Activated naive CD8-positive, alpha-beta T cell treated with anti-CD3 and anti-CD28 coated beads, Interleukin-2, amount 10 ng/mL, durations not matched to agents 7 days and 5 days (primary cell): ENCODE results near the gene LLGL2. TPM values are rescaled to one million over a fixed set of nuclear protein-coding genes. Genes with fewer than 3 reads are reported as not detected.
"Not testable (repeated sequence)": the region's sequence is repeated elsewhere in the genome, so short reads cannot be mapped to it uniquely, and the experiment has no call there.

Experiments used
- ATAC-seq: fragments of 150-1000 bp; cut with Tn5 transposase; one replicate; pipeline ENCODE4 v1.10.0; 2021; ENCODE audit warnings: low read depth, moderate library complexity
- POLR2A ChIA-PET: fragments of 350-600 bp; sonication (Branson Sonifier 250); formaldehyde crosslinking; loops from one replicate; lab custom pipeline; 2021; ENCODE audit warnings: antibody characterized with exemption; lab: Charles Lee
- DNase-seq: peaks from one replicate; pipeline ENCODE4 v3.0.0; 2021
- H3K27ac Mint-ChIP-seq: one replicate; pipeline ENCODE4 v1.8.0; 2022; ENCODE audit warnings: mild to moderate bottlenecking, mixed read lengths
- H3K27me3 Mint-ChIP-seq: one replicate; pipeline ENCODE4 v1.8.0; 2022; ENCODE audit warnings: mild to moderate bottlenecking, moderate library complexity, mixed read lengths
- H3K36me3 Mint-ChIP-seq: one replicate; pipeline ENCODE4 v1.8.0; 2021; ENCODE audit warnings: mild to moderate bottlenecking, mixed read lengths
- H3K4me1 Mint-ChIP-seq: one replicate; pipeline ENCODE4 v1.8.0; 2021; ENCODE audit warnings: mixed read lengths
- H3K4me3 Mint-ChIP-seq: one replicate; pipeline ENCODE4 v1.8.0; 2022; ENCODE audit warnings: mild to moderate bottlenecking, moderate library complexity, mixed read lengths
- H3K9me3 Mint-ChIP-seq: one replicate; pipeline ENCODE4 v1.8.0; 2021; ENCODE audit warnings: mixed read lengths
- total RNA-seq, 2 experiments: library from RNA; stranded (reverse); gene quantifications; one replicate each; pipeline ENCODE4 v1.2.3, GENCODE V29; 2021

LLGL2 gene, protein sequence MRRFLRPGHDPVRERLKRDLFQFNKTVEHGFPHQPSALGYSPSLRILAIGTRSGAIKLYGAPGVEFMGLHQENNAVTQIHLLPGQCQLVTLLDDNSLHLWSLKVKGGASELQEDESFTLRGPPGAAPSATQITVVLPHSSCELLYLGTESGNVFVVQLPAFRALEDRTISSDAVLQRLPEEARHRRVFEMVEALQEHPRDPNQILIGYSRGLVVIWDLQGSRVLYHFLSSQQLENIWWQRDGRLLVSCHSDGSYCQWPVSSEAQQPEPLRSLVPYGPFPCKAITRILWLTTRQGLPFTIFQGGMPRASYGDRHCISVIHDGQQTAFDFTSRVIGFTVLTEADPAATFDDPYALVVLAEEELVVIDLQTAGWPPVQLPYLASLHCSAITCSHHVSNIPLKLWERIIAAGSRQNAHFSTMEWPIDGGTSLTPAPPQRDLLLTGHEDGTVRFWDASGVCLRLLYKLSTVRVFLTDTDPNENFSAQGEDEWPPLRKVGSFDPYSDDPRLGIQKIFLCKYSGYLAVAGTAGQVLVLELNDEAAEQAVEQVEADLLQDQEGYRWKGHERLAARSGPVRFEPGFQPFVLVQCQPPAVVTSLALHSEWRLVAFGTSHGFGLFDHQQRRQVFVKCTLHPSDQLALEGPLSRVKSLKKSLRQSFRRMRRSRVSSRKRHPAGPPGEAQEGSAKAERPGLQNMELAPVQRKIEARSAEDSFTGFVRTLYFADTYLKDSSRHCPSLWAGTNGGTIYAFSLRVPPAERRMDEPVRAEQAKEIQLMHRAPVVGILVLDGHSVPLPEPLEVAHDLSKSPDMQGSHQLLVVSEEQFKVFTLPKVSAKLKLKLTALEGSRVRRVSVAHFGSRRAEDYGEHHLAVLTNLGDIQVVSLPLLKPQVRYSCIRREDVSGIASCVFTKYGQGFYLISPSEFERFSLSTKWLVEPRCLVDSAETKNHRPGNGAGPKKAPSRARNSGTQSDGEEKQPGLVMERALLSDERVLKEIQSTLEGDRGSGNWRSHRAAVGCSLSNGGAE
- total RNA-seq, result 10 to 100 TPM; 36.9 to 37.2 TPM

DNA sequence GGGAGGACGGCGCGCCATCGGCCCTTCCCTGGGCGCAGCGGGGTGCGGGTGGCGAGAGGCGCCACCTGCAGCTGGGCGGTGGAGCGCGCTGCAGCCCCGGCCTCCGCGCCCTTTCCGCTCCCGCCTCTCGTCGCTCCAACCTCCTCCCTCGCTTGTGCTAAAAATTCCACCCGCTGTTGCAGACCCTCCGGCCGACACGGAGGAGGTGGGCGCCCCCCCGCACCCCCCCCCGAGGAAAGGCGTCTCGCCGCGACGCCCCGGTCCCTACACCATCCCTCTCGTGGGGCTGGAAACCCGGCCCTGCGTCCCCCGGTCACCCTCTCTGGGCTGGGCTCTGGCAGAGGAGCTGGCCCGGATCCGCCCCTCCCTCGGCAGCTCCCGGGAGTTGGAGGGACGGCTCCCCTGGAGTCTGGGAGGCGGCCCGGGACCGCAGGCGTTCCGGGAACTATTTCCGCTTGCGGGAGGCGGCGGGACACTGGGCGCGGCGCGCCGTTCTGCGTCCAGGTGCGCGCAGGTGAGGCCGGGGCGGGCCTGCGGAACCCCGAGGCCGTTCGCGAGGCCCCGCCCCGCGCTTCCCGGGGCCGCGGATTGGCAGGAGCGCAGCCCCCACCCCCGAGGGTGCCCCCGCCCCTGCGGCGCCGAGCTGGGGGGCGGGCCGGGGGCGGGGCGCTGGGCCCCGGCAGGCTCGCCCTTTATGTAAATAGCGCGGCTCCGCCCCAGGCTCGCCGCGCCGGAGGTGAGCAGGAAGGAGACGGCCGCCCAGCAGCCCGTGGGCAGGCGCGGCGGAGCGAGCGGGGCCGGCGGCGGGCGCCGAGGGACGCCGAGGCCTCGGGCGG lies at the start of gene LLGL2:
TSS of gene LLGL2 (plus strand) at position 728 of the 836 bp plus-strand sequence. CDS start 17,730 bp downstream, outside the sequence.
- POLR2A ChIA-PET, result interaction anchor here (0.6 to 1.8 kb wide), 13 partner anchors 9 to 552 kb away, joined by 3 to 23 read pairs (median 4); partner anchors contain the start of genes GRB2, SLC25A19, TMEM94 and TSEN54
- no peak within 1 kb of the TSS for H3K27ac Mint-ChIP-seq
- peak; percentile 90 for ATAC-seq
- peaks cover 9% of the 10 kb centered on the region for H3K4me1 Mint-ChIP-seq
- peak; percentile 92 for DNase-seq
- no peaks in the 10 kb centered on the region for H3K9me3 Mint-ChIP-seq
- peak within 1 kb of the TSS; percentile 74 for H3K4me3 Mint-ChIP-seq
- peaks cover 8% of the 10 kb centered on the region for H3K36me3 Mint-ChIP-seq
- H3K27me3 Mint-ChIP-seq, result peaks cover 6% of the 10 kb centered on the region

DNA sequence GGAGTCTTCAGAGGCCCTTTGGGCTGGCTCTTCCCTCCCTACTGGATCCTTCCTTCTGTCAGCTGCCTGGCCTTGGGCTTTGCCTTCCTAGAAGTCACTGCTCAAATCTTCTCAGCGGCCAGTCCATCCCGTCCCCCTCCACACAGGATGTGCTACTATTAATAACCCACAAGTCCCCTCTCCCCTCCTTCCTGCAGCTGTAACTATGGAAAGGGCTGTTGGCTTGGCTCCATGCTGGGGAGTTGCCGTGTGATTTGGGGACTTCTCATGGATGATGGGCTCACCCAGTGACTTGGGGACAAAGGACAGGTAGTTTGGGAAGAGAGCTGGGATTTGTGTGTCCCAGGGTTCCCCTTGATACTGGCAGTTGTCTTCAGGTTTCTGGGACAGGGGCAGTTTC lies 49.6 kb upstream of the LLGL2 start:
- POLR2A ChIA-PET, result interaction anchor here (1.1 to 1.6 kb wide), 2 partner anchors 14 to 20 kb away, joined by 4 to 5 read pairs; partner anchors contain the start of gene TMEM94
- H3K27ac Mint-ChIP-seq, result no peak overlapping the region
- H3K27me3 Mint-ChIP-seq, result no peaks in the 10 kb centered on the region

DNA sequence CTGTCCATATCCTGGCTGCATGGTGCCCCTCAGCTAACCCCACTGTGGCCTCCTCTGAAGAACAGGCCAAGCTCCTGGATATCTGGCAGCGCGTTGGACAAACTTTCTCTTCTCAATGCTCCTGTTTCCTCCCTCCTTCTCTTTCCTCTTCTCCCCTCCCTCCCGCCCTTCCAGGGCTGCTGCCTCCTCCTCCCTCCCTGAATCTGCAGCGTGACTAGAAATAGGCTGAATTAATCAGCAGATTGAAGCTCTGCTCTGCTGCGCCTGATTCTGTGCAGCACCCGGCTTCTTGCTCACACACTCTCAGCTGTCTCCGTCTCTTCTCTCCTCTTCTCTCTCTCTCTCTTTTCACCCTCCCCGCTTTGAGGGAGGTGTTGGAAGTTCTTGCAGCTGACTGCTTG lies 49.2 kb upstream of the LLGL2 start:
- Mint-ChIP-seq H3K27ac (no peak overlapping the region), H3K27me3 (no peaks in the 10 kb centered on the region), H3K4me1 (no peaks in the 10 kb centered on the region), H3K36me3 (peaks cover 10% of the 10 kb centered on the region), H3K9me3 (no peaks in the 10 kb centered on the region), H3K4me3 (no peak overlapping the region)
- DNase-seq (no peak), ATAC-seq (no peak)
- POLR2A ChIA-PET, result interaction anchor here (0.7 to 1.1 kb wide), 2 partner anchors 9 to 14 kb away, joined by 3 to 5 read pairs; no protein-coding TSS in a partner anchor

More for the DNA sequence above, 49.6 kb upstream of the LLGL2 start:
- peaks cover 10% of the 10 kb centered on the region for H3K36me3 Mint-ChIP-seq
- DNase-seq (no peak), ATAC-seq (no peak)
- no peak overlapping the region for H3K4me3 Mint-ChIP-seq
- H3K4me1 Mint-ChIP-seq, result no peaks in the 10 kb centered on the region
- no peaks in the 10 kb centered on the region for H3K9me3 Mint-ChIP-seq

DNA sequence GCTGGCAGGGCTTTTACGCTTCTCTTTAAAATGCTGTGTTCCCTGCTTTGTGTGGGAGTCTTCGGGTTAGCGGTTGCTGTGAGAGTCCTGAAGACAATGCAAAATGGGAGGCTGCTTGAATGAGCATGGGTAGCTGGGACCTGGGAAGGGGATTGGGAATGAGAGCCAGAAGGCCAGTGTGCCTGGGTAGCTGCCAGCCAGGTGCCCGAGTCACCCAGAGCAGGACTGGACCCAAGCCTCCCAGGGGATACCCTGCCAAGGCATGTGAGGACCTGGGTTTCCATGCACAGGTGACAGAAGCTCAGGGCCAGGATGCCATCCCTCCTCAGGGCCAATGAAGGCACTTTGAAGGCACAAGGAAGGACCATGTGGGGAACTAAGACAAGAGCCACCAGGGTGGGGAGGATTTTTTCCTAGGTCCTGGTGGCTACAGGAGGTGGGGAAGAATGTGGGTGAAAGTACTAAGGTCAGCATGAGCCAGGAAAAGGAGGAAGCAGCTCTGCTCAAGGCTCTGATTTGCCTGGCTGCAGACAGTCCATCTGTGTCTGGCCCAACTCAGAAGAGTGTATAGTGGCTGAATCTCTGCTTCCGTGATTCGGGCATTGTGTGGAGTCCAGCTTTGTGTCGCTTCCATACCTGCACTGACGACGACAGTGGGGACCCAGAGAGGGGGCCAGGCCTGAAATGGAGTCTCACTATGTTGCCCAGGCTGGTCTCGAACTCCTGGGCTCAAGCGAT lies 48.6 kb upstream of the LLGL2 start:
- POLR2A ChIA-PET, result interaction anchor here (0.7 to 1.1 kb wide), 2 partner anchors 9 to 15 kb away, joined by 3 to 5 read pairs; no protein-coding TSS in a partner anchor
- no peak overlapping the region for H3K4me3 Mint-ChIP-seq
- H3K27ac Mint-ChIP-seq, result no peak overlapping the region
- H3K36me3 Mint-ChIP-seq, result peaks cover 10% of the 10 kb centered on the region
- no peaks in the 10 kb centered on the region for H3K4me1 Mint-ChIP-seq
- H3K9me3 Mint-ChIP-seq, result no peaks in the 10 kb centered on the region
- DNase-seq (no peak), ATAC-seq (no peak)
- no peaks in the 10 kb centered on the region for H3K27me3 Mint-ChIP-seq

DNA sequence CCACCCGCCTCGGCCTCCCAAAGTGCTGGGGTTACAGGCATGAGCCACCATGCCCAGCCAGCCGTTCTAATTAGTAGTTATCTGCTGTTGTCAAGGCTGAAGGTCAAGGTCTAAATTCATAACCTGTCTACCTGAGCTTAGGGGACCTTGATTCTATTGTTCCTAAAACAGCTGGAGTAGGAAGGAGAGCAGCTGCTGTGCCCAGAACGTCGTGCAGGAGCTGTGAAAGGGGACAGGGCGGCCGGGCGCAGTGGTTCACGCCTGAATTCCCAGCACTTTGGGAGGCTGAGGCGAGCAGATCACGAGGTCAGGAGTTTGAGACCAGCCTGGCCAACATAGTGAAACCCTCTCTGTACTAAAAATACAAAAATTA lies 48.0 kb upstream of the LLGL2 start:
- H3K4me1 Mint-ChIP-seq, H3K9me3 Mint-ChIP-seq, H3K27me3 Mint-ChIP-seq, ATAC-seq, DNase-seq, H3K27ac Mint-ChIP-seq, H3K36me3 Mint-ChIP-seq, H3K4me3 Mint-ChIP-seq, POLR2A ChIA-PET: not testable (repeated sequence)

DNA sequence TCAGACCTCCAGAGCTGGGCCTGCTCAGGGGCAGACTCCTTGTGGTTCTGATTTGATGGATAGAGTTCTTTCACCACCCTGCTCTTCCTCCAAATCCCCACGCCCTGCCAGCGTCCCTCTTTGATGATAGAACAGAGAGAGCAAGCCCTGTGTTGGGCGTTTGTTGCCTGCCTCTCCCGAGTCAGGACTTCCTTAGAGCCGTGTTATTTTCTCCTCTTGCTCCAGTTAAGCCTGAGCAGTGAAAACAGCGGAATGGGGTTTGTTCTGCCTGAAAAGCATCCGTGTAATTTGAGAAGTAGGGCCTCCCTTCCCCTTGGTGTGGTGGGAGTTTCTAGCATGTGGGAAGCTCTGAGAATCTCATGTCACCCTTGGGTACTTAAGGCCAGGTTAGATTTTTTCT lies 47.0 kb upstream of the LLGL2 start:
- Mint-ChIP-seq H3K36me3 (peaks cover 1% of the 10 kb centered on the region), H3K9me3 (no peaks in the 10 kb centered on the region), H3K4me1 (no peaks in the 10 kb centered on the region), H3K4me3 (no peak overlapping the region), H3K27ac (no peak overlapping the region), H3K27me3 (no peaks in the 10 kb centered on the region)
- POLR2A ChIA-PET, result interaction anchor here (0.7 kb wide), 1 partner anchor 113 kb away, joined by 3 read pairs; no protein-coding TSS in a partner anchor
- ATAC-seq (no peak), DNase-seq (no peak)

DNA sequence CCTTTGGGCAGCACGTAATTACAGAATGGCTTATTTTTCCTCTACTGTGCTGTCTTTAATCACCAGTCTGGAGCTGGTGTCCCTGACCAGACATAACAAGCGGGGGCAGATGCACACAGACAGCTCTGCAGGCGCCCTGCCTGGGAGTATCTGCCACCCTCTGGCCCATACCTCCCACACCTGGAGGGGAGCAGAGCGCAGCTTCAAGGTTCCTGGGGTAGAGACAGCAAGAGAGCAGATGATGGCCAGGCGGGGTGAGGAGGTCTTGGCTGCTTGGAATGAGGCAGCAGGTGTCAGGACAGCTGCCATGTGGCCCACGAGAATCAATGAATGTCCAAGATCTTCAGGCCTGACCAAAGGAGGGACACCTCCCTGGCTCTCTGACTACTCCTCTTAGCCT lies 45.2 kb upstream of the LLGL2 start:
- Mint-ChIP-seq H3K36me3 (peaks cover 4% of the 10 kb centered on the region), H3K27me3 (no peaks in the 10 kb centered on the region), H3K4me3 (no peak overlapping the region), H3K9me3 (no peaks in the 10 kb centered on the region), H3K4me1 (peaks cover 2% of the 10 kb centered on the region), H3K27ac (no peak overlapping the region)
- ATAC-seq, result no peak
- POLR2A ChIA-PET, result no interaction called here
- no peak for DNase-seq

DNA sequence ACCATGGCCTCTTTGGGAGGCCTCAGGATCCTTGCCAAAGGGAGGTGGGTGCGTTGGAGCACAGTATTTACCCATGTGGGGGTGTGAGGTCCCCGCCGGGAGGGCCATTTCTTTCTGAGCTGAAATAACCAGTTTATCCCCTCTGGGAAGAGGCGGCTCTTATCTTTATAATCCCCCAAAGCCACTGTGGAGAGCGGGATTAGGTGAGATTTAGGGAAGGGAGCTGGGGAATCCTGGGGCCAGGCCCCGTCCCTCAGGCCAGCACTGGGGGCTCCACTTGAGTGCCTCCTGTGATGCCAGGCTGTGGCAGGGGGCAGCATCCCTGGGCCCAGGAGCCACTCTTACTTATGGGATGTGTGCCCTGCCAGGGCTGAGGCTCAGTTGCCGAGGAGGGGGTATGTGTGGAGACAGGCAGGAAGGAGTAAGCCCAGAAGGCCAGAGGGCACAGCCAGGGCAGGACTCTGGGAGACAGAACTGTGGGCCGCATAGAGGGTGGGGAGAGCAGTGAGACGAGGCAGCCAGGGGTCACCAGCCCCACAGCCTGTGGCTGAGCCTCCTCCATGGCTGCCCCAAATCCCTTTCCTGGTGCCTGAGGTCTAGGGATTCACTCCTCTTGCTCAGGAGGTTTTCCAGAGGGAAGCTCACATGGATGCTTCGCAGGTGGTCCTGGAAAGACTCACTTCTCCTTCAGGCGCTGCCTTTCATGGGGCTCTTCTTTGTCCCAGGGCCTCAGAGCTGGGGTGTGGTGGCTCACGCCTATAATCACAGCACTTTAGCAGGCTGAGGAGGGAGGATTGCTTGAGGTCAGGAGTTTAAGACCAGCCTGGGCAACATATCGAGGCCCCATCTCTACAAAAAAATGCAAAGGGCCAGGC lies 44.1 kb upstream of the LLGL2 start:
- POLR2A ChIA-PET, result interaction anchor here (0.7 kb wide), 1 partner anchor 623 kb away, joined by 4 read pairs; no protein-coding TSS in a partner anchor
- DNase-seq (no peak), ATAC-seq (no peak)
- no peaks in the 10 kb centered on the region for H3K27me3 Mint-ChIP-seq
- H3K9me3 Mint-ChIP-seq, result no peaks in the 10 kb centered on the region
- peaks cover 3% of the 10 kb centered on the region for H3K4me1 Mint-ChIP-seq
- H3K27ac Mint-ChIP-seq, result no peak overlapping the region
- H3K36me3 Mint-ChIP-seq, result peaks cover 7% of the 10 kb centered on the region
- H3K4me3 Mint-ChIP-seq, result no peak overlapping the region

DNA sequence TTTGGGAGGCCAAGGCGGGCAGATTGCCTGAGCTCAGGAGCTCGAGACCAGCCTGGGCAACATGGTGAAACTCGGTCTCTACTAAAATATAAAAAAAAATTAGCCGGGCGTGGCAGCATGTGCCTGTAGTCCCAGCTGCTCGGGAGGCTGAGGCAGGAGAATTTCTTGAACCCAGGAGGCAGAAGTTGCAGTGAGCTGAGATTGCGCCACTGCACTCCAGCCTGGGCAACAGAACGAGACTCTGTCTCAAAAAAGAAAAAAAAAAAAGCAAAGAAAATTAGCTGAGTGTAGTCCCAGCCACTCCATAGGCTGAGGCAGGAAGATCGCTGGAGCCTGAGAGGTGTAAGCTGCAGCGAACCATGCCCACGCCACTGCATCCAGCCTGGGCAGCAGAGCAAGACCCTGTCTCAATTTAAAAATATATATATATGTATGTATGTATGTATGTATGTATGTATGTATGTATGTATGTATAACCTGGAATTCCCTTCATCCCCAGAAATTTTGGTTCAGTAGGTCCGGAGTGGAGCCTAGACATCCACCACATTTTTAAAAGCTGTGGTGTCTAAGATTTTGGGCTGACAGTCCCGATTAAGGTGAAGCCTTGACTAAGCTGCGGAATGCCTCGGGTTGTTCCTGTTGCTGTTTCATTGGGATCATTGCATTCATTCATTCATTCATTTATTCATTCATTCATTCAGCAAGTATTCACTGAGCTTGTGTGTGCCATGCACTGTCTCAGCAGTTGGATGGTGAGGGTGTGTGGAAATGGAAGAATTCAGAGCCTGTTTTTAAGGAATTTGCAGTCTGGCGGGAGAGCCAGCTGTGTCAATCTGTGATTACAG lies 43.2 kb upstream of the LLGL2 start:
- peaks cover 13% of the 10 kb centered on the region for H3K36me3 Mint-ChIP-seq
- no peaks in the 10 kb centered on the region for H3K9me3 Mint-ChIP-seq
- H3K27ac Mint-ChIP-seq, result no peak overlapping the region
- H3K27me3 Mint-ChIP-seq, result no peaks in the 10 kb centered on the region
- peaks cover 12% of the 10 kb centered on the region for H3K4me1 Mint-ChIP-seq
- no peak overlapping the region for H3K4me3 Mint-ChIP-seq
- no peak for DNase-seq
- no peak for ATAC-seq
- POLR2A ChIA-PET, result interaction anchor here (0.7 to 0.8 kb wide), 2 partner anchors 26 to 624 kb away, joined by 4 read pairs; partner anchors contain the start of gene TMEM94

DNA sequence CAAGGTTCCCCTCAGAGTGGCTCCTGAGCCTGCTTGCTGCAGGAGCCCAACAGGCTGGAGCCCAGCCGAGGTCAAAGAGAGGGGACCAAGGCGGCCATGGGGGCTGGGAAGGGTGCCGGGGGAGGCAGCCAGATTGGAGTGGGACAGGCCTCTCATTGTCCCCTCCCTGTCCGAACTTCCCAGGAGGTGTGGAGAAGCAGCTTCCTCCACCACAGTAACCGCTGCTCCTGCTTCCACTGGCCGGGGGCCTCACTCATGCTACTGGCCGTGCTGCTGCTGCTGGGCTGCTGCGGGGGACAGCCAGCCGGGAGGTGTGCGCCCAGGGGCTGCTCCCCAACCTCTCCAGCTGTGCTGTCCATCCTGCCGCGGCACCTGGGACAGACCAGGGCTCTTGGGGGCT lies 39.8 kb upstream of the LLGL2 start:
- H3K9me3 Mint-ChIP-seq, result no peaks in the 10 kb centered on the region
- H3K27me3 Mint-ChIP-seq, result no peaks in the 10 kb centered on the region
- peaks cover 18% of the 10 kb centered on the region for H3K36me3 Mint-ChIP-seq
- no peak overlapping the region for H3K4me3 Mint-ChIP-seq
- H3K27ac Mint-ChIP-seq, result no peak overlapping the region
- no peak for DNase-seq
- POLR2A ChIA-PET, result interaction anchor here (0.7 to 4.6 kb wide), 3 partner anchors 9 to 224 kb away, joined by 3 to 27 read pairs (median 4); partner anchors contain the start of genes GGA3, MRPS7 and TMEM94
- peaks cover 20% of the 10 kb centered on the region for H3K4me1 Mint-ChIP-seq
- no peak for ATAC-seq
